Keratinocyte (primary cell): ENCODE results near the gene CHST7. TPM values are rescaled to one million over a fixed set of nuclear protein-coding genes. Genes with fewer than 3 reads are reported as not detected.

Experiments
- DNase-seq: peaks from one replicate; pipeline ENCODE4 v3.0.0-alpha.2; 2011; ENCODE audit warnings: low read depth, missing footprints, low spot score
- FAIRE-seq: peaks from 2 replicates; lab custom pipeline; 2011; peaks lifted over from hg19 to GRCh38; lab: Jason Lieb, UNC
- H2AFZ ChIP-seq: 2 replicates; pipeline ENCODE4 v1.6.0; 2012; ENCODE audit warnings: low read length, control low read depth, inconsistent platforms; ENCODE audit not compliant: control insufficient read depth
- H3K27ac ChIP-seq: 2 replicates; pipeline ENCODE4 v1.5.1; 2011; ENCODE audit warnings: low read length; ENCODE audit not compliant: control insufficient read depth, insufficient read depth
- H3K27me3 ChIP-seq: 3 replicates; pipeline ENCODE4 v1.6.0; 2011; ENCODE audit warnings: low read length; ENCODE audit not compliant: control insufficient read depth, insufficient read depth; ENCODE audit errors: extremely low read depth
- H3K36me3 ChIP-seq, 2 experiments: 2 replicates in 1 of 2; 3 replicates in 1 of 2; pipeline ENCODE4 v1.5.1; 2011; ENCODE audit warnings: low read length in 2 of 2, mild to moderate bottlenecking in 1 of 2; ENCODE audit not compliant: control insufficient read depth in 2 of 2, insufficient read depth in 2 of 2; ENCODE audit errors: extremely low read depth in 1 of 2
- H3K4me1 ChIP-seq: 3 replicates; pipeline ENCODE4 v1.5.1; 2011; ENCODE audit warnings: low read length; ENCODE audit not compliant: control insufficient read depth, insufficient read depth; ENCODE audit errors: extremely low read depth
- H3K4me2 ChIP-seq: 3 replicates; pipeline ENCODE4 v1.6.0; 2011; ENCODE audit warnings: low read depth, low read length; ENCODE audit not compliant: control insufficient read depth, insufficient read depth; ENCODE audit errors: extremely low read depth
- H3K4me3 ChIP-seq, 3 experiments: fragments of 200-600 bp in 1 of 3; sonication (generic) in 1 of 3; 2 replicates in 2 of 3; 3 replicates in 1 of 3; pipeline ENCODE4 v1.5.1; 2011 to 2016; ENCODE audit warnings: low read length in 3 of 3, mild to moderate bottlenecking in 3 of 3, control low read depth in 2 of 3, inconsistent platforms in 1 of 3, low read depth in 1 of 3, mixed read lengths in 1 of 3, mixed run types in 1 of 3, moderate library complexity in 1 of 3; ENCODE audit not compliant: control insufficient read depth in 2 of 3, insufficient read depth in 2 of 3; ENCODE audit errors: extremely low read depth in 1 of 3
- H3K79me2 ChIP-seq: 2 replicates; pipeline ENCODE4 v1.6.0; 2012; ENCODE audit warnings: low read length; ENCODE audit not compliant: control insufficient read depth, insufficient read depth
- H3K9ac ChIP-seq: 3 replicates; pipeline ENCODE4 v1.6.0; 2011; ENCODE audit warnings: low read length; ENCODE audit not compliant: control insufficient read depth, insufficient read depth; ENCODE audit errors: extremely low read depth
- H3K9me1 ChIP-seq: 3 replicates; pipeline ENCODE4 v1.6.0; 2011; ENCODE audit warnings: low read length; ENCODE audit not compliant: control insufficient read depth, insufficient read depth; ENCODE audit errors: extremely low read depth
- H3K9me3 ChIP-seq: 2 replicates; pipeline ENCODE4 v1.5.1; 2012; ENCODE audit warnings: low read depth, low read length; ENCODE audit not compliant: control insufficient read depth
- H4K20me1 ChIP-seq: 3 replicates; pipeline ENCODE4 v1.6.0; 2011; ENCODE audit warnings: low read length; ENCODE audit not compliant: control insufficient read depth, insufficient read depth; ENCODE audit errors: extremely low read depth
- CTCF ChIP-seq, 3 experiments: IDR thresholded peaks in 1 of 3; conservative IDR thresholded peaks in 1 of 3; optimal IDR thresholded peaks in 1 of 3; 2 replicates in 2 of 3; 3 replicates in 1 of 3; pipeline versions ENCODE3 to v1.5.1; 2011; ENCODE audit warnings: low read length in 3 of 3, mild to moderate bottlenecking in 3 of 3, moderate library complexity in 2 of 3, control low read depth in 1 of 3, inconsistent platforms in 1 of 3; ENCODE audit not compliant: insufficient read depth in 2 of 3; ENCODE audit errors: extremely low read depth in 1 of 3
- EZH2 ChIP-seq: IDR thresholded peaks from one replicate; pipeline ENCODE4 v1.6.1; 2012; ENCODE audit warnings: inconsistent platforms, mild to moderate bottlenecking, low read length, moderate library complexity
- dilution Hi-C: fragments of 300-500 bp; cut with MboI; formaldehyde crosslinking; loops from one replicate; pipeline ENCODE4 v1.7.0; 2020; ENCODE audit warnings: low sequenced_read_pairs; ENCODE audit not compliant: extremely low pct_ligation_motif_present
- polyA plus RNA-seq, 5 experiments: library from polyadenylated mRNA; depleted of rRNA in 3 of 5; stranded (reverse) in 3 of 5; stranded (forward) in 1 of 5; unstranded in 1 of 5; fragments of >200 nt; gene quantifications; 1 replicate in 1 of 5; 2 replicates in 3 of 5; 3 replicates in 1 of 5; pipeline versions ENCODE4 v1.2.1 to v1.2.3, GENCODE V29; 2011 to 2012; ENCODE audit warnings: missing spikeins in 2 of 5, low read depth in 1 of 5, low replicate concordance in 1 of 5

The CHST7 gene
- polyA plus RNA-seq, 1 donor (not counting 4 experiments of a cell fraction or from before 2014, with no cell fraction given) = 0.39 TPM

- Histone ChIP-seq H3K9ac (no peak overlapping the region), H3K4me3 (no peak overlapping the region), H4K20me1 (no peaks in the 10 kb centered on the region), H3K27me3 (no peaks in the 10 kb centered on the region), H3K9me3 (no peaks in the 10 kb centered on the region), H3K36me3 (no peaks in the 10 kb centered on the region), H3K4me2 (no peak overlapping the region), H3K9me1 (no peaks in the 10 kb centered on the region), H3K4me1 (no peaks in the 10 kb centered on the region), H3K79me2 (no peaks in the 10 kb centered on the region), H2AFZ (no peak overlapping the region), H3K27ac (no peak overlapping the region)
- dilution Hi-C loops = no loop called here
- DNase-seq = no peak
- TF ChIP-seq CTCF (optimal IDR thresholded peaks at IDR 0.05 in 1 of 3, IDR thresholded peaks at IDR 0.05 in 1 of 3, conservative IDR thresholded peaks at IDR 0.05 in 1 of 3; ENCODE audit: extremely low read depth in 1 of 3, insufficient read depth in 2 of 3, low read length in 3 of 3) = no peak
- no peak for TF ChIP-seq EZH2
- no peak for FAIRE-seq
Measured at GRCh38 chrX:46624090-46624786, 50.7 kb downstream of the CHST7 start.

DNA sequence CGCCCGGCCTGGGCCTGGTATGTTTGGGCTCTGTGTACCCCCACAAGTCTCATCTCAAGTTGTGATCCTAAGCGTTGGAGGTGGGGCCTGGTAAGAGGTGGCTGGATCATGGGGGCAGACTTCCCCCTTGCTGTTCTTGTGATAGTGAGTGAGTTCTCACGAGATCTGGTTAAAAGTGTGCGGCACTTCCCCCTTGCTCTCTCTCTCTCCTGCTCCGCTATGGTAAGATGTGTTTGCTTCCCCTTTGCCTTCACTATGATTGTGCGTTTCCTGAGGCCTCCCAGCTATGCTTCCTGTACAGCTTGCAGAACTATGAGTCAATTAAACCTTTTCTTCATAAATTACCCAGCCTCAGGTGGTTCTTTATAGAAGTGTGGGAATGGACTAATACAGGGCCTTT is 53.0 kb downstream of the CHST7 start:
- no peak overlapping the region for H3K9ac ChIP-seq
- TF ChIP-seq CTCF (optimal IDR thresholded peaks at IDR 0.05 in 1 of 3, IDR thresholded peaks at IDR 0.05 in 1 of 3, conservative IDR thresholded peaks at IDR 0.05 in 1 of 3; ENCODE audit: extremely low read depth in 1 of 3, insufficient read depth in 2 of 3, low read length in 3 of 3) = no peak
- no peak for TF ChIP-seq EZH2
- H3K4me1 ChIP-seq = no peaks in the 10 kb centered on the region
- H3K9me3 ChIP-seq = no peaks in the 10 kb centered on the region
- H3K36me3 ChIP-seq = no peaks in the 10 kb centered on the region
- H3K79me2 ChIP-seq = no peaks in the 10 kb centered on the region
- dilution Hi-C loops = no loop called here
- H3K4me2 ChIP-seq = no peak overlapping the region
- no peak overlapping the region for H2AFZ ChIP-seq
- H3K9me1 ChIP-seq = no peaks in the 10 kb centered on the region
- no peak for DNase-seq
- FAIRE-seq = no peak
- no peak overlapping the region for H3K27ac ChIP-seq
- H4K20me1 ChIP-seq = no peaks in the 10 kb centered on the region
- H3K27me3 ChIP-seq = no peaks in the 10 kb centered on the region
- H3K4me3 ChIP-seq = no peak overlapping the region
